GOT3 (cell line): ENCODE results near the gene MARCHF2.
"Not testable (repeated sequence)": the region's sequence is repeated elsewhere in the genome, so short reads cannot be mapped to it uniquely, and the experiment has no call there.

ENCODE experiments used
- DNase-seq: peaks from one replicate; lab custom pipeline; 2025; ENCODE audit warnings: mixed read lengths; lab: John Stamatoyannopoulos, UW

Gene MARCHF2

DNA sequence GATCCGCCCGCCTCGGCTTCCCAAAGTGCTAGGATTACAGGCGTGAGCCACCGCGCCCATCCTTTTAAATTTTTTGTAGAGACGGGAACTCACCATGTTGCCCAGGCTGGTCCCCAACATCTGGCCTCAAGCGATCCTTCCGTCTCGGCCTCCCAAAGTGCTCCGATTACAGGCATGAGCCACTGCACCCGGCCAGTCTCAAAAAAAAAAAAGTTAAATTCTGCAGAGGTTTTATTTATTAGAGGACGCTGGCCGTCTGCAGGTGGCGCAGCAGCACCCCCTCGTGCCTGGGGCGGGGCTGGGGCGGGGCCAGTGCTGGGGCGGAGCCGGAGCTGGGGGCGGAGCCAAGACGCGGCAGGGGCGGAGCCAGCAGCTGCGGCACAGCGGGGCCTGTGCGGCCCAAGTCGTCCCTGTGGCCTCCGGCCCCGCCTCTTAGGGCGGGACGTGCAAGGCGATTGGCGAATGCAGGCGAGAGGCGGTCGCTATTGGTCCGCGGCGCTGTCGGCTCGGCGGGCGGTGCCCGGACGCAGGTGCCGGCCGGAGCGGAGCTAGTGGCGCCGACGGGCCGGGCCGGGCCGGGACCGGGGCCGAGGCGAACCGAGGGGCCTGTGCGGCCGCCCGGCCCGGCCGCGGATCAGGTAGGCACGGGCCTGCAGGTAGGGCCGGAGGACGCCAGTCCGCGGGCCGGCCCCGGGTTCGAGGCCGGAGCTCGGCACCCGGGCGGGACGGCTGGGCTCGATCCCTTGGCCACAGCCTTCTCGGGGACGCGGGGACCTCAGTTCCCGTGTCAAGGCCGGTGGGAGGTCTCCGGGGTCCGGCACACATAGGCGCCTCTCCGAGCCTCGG, at the start of gene MARCHF2:
MARCHF2 (plus strand) TSS at position 523 of the 846 bp plus-strand sequence. CDS start 8,536 bp downstream, outside the sequence.
- peak; percentile 89 for DNase-seq

GRCh38 chr19:8363803-8364771, 49.0 kb upstream of the MARCHF2 start, which contains the start of gene ANGPTL4:
TSS of gene ANGPTL4 (plus strand) at chr19:8364155. CDS start at chr19:8364322, 167 bp downstream.
- peak; percentile 76 for DNase-seq

DNA sequence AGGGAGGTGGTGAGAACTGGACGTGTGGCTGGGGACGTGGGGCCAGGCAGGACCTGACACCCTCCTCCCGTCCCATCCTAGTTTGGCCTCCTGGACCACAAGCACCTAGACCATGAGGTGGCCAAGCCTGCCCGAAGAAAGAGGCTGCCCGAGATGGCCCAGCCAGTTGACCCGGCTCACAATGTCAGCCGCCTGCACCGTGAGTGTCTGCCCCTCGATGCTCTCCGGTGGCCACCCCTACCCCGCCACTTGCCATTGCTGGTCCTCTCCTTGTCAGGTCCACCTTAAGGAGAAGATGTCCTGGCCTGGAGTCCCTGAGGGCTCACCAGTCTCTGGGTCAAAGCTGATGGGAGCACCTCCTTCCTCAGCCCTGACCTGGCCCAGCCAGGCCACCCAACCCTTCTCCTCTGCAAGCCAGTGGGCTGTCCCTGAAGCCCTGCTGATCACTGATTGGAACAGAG, 47.0 kb upstream of the MARCHF2 start:
- no peak for DNase-seq

DNA sequence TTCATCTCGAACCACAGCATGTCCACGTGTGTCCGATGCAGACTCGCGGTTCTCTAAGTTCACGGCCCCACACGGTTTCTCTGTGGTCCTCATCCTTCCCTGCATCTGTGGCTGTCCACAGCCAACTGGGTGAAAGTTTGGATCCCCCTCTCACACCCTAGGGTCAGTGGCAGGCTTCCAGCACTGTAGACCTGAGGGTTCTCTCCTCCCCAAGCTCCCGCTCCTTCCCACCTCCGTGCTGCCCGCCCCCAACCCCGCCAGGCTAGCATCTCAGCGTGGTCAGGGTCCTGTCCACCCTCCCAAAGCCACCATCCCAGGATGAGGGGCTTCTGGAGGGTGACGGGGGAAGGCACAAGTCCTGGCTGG, 46.2 kb upstream of the MARCHF2 start:
- DNase-seq = no peak

GRCh38 chr19:8367327-8368001, 45.6 kb upstream of the MARCHF2 start:
- DNase-seq = peak; percentile 75

DNA sequence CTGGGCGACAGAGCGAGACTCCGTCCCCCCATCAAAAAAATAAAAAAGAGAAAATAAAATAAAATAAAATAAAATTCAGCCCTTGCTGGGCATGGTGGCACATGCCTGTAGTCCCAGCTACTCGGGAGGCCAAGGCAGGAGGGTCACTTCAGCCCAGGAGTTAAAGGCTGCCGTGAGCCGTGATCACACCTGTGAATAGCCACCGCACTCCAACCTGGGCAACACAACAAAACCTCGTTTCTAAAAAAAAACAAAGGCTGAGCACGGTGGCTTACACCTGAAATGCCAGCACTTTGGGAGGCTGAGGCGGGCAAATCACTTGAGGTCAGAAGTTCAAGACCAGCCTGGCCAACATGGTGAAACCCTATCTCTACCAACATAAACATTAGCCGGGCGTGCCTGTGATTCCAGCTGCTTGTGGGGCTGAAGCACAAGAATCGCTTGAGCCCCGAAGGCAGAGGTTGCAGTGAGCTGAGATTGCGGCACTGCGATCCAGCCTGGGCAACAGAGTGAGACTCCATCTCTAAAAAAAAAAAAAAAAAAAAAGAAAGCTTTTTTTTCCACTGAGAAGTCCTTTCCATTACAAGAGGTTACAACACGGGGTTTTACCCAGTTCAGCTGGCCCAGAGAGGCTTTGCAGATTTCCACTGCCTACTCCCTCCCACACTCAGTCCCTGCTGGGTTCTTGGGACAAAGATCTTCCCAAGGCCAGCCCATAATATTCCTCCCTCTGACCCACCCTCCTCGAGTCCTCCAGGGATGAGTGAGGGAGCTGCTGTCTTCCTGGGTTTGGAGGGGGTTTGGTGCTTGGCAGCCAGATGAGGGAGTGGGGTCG, 42.7 kb upstream of the MARCHF2 start:
- no peak for DNase-seq

GRCh38 chr19:8371011-8371804, 41.9 kb upstream of the MARCHF2 start:
- no peak for DNase-seq

GRCh38 chr19:8373867-8374813, 39.0 kb upstream of the MARCHF2 start:
- no peak for DNase-seq

DNA sequence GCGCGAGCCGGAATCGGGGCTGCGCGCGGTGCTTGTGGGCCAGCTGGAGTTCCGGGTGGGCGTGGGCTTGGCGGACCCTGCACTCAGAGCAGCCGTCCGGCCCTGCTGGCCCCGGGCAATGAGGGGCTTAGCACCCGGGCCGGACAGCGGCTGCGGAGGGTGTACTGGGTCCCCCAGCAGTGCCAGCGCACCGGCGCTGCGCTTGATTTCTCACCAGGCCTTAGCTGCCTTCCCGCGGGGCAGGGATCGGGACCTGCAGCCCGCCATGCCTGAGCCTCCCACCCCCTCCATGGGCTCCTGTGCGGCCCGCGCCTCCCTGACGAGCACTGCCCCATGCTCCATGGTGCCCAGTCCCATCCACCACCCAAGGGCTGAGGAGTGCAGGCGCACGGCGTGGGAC, 37.3 kb upstream of the MARCHF2 start:
- DNase-seq = not testable (repeated sequence)

DNA sequence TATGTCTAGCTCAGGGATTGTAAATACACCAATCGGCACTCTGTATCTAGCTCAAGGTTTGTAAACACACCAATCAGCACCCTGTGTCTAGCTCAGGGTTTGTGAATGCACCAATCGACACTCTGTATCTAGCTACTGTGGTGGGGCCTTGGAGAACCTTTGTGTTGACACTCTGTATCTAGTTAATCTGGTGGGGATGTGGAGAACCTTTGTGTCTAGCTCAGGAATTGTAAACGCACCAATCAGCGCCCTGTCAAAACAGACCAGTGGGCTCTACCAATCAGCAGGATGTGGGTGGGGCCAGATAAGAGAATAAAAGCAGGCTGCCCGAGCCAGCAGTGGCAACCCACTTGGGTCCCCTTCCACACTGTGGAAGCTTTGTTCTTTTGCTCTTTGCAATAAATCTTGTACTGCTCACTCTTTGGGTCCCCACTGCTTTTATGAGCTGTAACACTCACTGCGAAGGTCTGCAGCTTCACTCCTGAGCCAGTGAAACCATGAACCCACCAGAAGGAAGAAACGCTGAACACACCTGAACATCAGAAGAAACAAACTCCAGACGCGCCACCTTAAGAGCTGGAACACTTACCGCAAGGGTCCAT, 36.6 kb upstream of the MARCHF2 start:
- DNase-seq = not testable (repeated sequence)

- no peak for DNase-seq
These were observed 35.5 kb upstream of the MARCHF2 start for GRCh38 chr19:8377598-8377997.

DNA sequence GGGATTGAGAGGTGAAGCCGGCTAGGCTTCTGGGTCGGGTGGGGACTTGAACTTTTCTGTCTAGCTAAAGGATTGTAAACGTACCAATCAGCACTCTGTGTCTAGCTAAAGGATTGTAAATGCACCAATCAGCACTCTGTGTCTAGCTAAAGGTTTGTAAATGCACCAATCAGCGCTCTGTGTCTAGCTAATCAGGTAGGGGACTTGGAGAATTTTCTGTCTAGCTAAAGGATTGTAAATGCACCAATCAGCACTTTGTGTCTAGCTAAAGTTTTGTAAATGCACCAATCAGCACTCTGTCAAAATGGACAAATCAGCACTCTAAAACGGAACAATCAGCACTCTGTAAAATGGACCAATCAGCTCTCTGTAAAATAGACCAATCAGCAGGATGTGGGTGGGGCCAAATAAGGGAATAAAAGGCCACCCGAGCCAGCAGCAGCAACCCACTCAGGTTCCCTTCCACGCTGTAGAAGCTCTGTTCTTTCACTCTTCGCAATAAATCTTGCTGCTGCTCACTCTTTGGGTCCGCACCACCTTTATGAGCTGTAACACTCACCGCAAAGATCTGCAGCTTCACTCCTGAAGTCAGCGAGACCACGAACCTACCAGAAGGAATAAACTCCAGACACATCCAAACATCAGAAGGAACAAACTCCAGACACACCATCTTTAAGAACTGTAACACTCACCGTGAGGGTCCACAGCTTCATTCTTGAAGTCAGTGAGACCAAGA, 33.8 kb upstream of the MARCHF2 start:
- not testable (repeated sequence) for DNase-seq

DNA sequence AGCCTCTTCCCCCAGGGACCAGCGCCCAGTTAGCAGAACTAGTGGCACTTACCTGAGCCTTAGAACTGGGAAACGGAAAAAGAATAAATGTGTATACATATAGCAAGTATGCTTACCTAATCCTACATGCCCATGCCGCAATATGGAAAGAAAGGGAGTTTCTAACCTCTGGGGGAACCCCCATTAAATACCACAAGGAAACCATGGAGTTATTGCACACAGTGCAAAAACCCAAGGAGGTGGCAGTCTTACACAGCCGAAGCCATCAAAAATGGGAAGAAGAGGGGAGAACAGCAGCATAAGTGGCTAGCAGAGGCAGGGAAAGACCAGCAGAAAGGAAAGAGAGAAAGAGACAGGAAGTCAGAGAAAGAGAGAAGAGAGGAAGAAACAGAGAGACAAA, 28.5 kb upstream of the MARCHF2 start:
- DNase-seq = not testable (repeated sequence)

GRCh38 chr19:8385103-8385502, 28.0 kb upstream of the MARCHF2 start:
- DNase-seq = not testable (repeated sequence)

- DNase-seq = not testable (repeated sequence)
These were observed 27.5 kb upstream of the MARCHF2 start for GRCh38 chr19:8385566-8385965.

DNA sequence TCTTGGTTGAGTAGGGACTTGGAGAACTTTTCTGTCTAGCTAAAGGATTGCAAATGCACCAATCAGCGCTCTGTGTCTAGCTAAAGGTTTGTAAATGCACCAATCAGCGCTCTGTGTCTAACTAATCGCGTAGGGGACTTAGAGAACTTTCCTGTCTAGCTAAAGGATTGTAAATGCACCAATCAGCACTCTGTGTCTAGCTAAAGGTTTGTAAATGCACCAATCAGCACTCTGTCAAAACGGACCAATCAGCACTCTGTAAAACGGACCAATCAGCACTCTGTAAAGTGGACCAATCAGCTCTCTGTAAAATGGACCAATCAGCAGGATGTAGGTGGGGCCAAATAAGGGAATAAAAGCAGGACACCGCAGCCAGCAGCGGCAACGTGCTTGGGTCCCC, 26.7 kb upstream of the MARCHF2 start:
- not testable (repeated sequence) for DNase-seq

- DNase-seq = no peak
These were observed 26.1 kb upstream of the MARCHF2 start for GRCh38 chr19:8386990-8387389.
